ENCODE measurements around the gene ST3GAL2. TPM values are rescaled to one million over a fixed set of nuclear protein-coding genes. Genes with fewer than 3 reads are reported as not detected.
"Not testable (repeated sequence)": the region's sequence is repeated elsewhere in the genome, so short reads cannot be mapped to it uniquely, and the experiment has no call there.

ST3GAL2 gene
- total RNA-seq, 1 donor from 2014 or later: 35.6 TPM

GRCh38 chr16:70342016-70342415, 96.9 kb downstream of the ST3GAL2 start:
- intact Hi-C loops (cut with micrococcal nuclease): no loop called here
- H3K27me3 Mint-ChIP-seq (ENCODE audit: insufficient read depth): no peaks in the 10 kb centered on the region
- no peak for DNase-seq (ENCODE audit: low spot score)
- H3K36me3 Mint-ChIP-seq (ENCODE audit: low read depth): peaks cover 2% of the 10 kb centered on the region
- no peak overlapping the region for H3K27ac Mint-ChIP-seq
- H3K4me3 Mint-ChIP-seq: no peak overlapping the region
- H3K4me1 Mint-ChIP-seq (ENCODE audit: low read depth): peaks cover 5% of the 10 kb centered on the region
- no peaks in the 10 kb centered on the region for H3K9me3 Mint-ChIP-seq

GRCh38 chr16:70341600-70341999, 97.3 kb downstream of the ST3GAL2 start:
- Mint-ChIP-seq H3K9me3 (no peaks in the 10 kb centered on the region), H3K27me3 (ENCODE audit: insufficient read depth) (no peaks in the 10 kb centered on the region), H3K4me1 (ENCODE audit: low read depth) (peaks cover 5% of the 10 kb centered on the region), H3K36me3 (ENCODE audit: low read depth) (peaks cover 1% of the 10 kb centered on the region), H3K4me3 (no peak overlapping the region), H3K27ac (no peak overlapping the region)
- no peak for DNase-seq (ENCODE audit: low spot score)
- intact Hi-C loops (cut with micrococcal nuclease): no loop called here

- DNase-seq (ENCODE audit: low spot score): no peak
- Mint-ChIP-seq H3K4me1 (ENCODE audit: low read depth) (no peaks in the 10 kb centered on the region), H3K27ac (no peak overlapping the region), H3K36me3 (ENCODE audit: low read depth) (peaks cover 15% of the 10 kb centered on the region), H3K4me3 (no peak overlapping the region), H3K27me3 (ENCODE audit: insufficient read depth) (no peaks in the 10 kb centered on the region), H3K9me3 (no peaks in the 10 kb centered on the region)
- intact Hi-C loops (cut with micrococcal nuclease): no loop called here
Observed at GRCh38 chr16:70337814-70338213, 101.1 kb downstream of the ST3GAL2 start.

DNA sequence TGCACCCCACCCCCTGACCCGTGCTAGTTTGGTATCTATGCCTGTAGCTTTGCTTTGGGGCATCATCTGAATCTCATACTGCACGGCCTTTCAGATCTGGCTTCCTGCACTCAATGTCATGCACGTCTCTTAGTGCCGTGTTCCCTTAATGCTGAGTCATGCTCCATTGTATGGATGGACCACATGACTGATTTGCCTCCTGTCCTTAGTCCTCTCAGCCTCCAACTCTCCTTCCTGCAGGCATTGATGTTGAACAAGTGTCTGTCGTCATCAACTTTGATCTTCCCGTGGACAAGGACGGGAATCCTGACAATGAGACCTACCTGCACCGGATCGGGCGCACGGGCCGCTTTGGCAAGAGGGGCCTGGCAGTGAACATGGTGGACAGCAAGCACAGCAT, 106.2 kb downstream of the ST3GAL2 start:
- H3K36me3 Mint-ChIP-seq (ENCODE audit: low read depth): peaks cover 18% of the 10 kb centered on the region
- H3K9me3 Mint-ChIP-seq; intact Hi-C loops (cut with micrococcal nuclease); H3K4me1 Mint-ChIP-seq (ENCODE audit: low read depth); H3K4me3 Mint-ChIP-seq; H3K27me3 Mint-ChIP-seq (ENCODE audit: insufficient read depth); H3K27ac Mint-ChIP-seq; DNase-seq (ENCODE audit: low spot score): not testable (repeated sequence)

- no peak overlapping the region for H3K4me3 Mint-ChIP-seq
- no peak overlapping the region for H3K27ac Mint-ChIP-seq
- intact Hi-C loops (cut with micrococcal nuclease): no loop called here
- H3K4me1 Mint-ChIP-seq (ENCODE audit: low read depth): no peaks in the 10 kb centered on the region
- H3K36me3 Mint-ChIP-seq (ENCODE audit: low read depth): peaks cover 18% of the 10 kb centered on the region
- no peaks in the 10 kb centered on the region for H3K9me3 Mint-ChIP-seq
- no peak for DNase-seq (ENCODE audit: low spot score)
- no peaks in the 10 kb centered on the region for H3K27me3 Mint-ChIP-seq (ENCODE audit: insufficient read depth)
Observed at GRCh38 chr16:70331588-70332358, 107.1 kb downstream of the ST3GAL2 start.

DNA sequence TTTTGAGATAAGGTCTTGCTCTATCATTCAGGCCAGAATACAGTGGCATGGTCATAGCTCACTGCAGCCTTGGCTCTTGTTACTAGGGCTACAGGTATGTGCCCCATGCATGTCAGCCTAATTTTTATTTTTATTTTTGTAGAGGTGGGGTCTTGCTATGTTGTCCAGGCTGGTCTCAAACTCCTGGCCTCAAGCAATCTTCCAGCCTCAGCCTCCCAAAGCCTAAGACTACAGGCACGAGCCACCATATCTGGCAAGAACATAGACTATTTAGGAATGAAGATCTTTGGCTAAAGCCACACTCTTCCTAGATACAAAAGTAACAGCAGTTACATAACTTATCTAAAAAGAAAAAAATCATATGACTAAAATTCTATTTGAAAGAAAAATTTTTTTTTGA, 107.8 kb downstream of the ST3GAL2 start:
- intact Hi-C loops (cut with micrococcal nuclease): no loop called here
- no peaks in the 10 kb centered on the region for H3K4me1 Mint-ChIP-seq (ENCODE audit: low read depth)
- H3K9me3 Mint-ChIP-seq: no peaks in the 10 kb centered on the region
- DNase-seq (ENCODE audit: low spot score): no peak
- peaks cover 16% of the 10 kb centered on the region for H3K36me3 Mint-ChIP-seq (ENCODE audit: low read depth)
- H3K27ac Mint-ChIP-seq: no peak overlapping the region
- no peak overlapping the region for H3K4me3 Mint-ChIP-seq
- no peaks in the 10 kb centered on the region for H3K27me3 Mint-ChIP-seq (ENCODE audit: insufficient read depth)

Other genes starting within 250 kb of the ST3GAL2 start
- 40.5 and 42.1 TPM in 2 replicates for gene EXOSC6, start 187.2 kb downstream of the ST3GAL2 start, total RNA-seq
- 109 and 111 TPM in 2 replicates for gene AARS1, start 149.6 kb downstream of the ST3GAL2 start, total RNA-seq
- gene DDX19B, start 139.9 kb downstream of the ST3GAL2 start, total RNA-seq: 28.0 and 31.2 TPM in 2 replicates
- gene DDX19A, start 92.2 kb downstream of the ST3GAL2 start, total RNA-seq: 66.6 and 70.3 TPM in 2 replicates
- 19.7 and 21.0 TPM in 2 replicates for gene FCSK, start 15.5 kb upstream of the ST3GAL2 start, total RNA-seq
- gene COG4, start 84.5 kb upstream of the ST3GAL2 start, total RNA-seq: 42.5 and 44.1 TPM in 2 replicates
- 532 and 545 TPM in 2 replicates for gene SF3B3, start 84.7 kb upstream of the ST3GAL2 start, total RNA-seq
- not detected in 2 replicates for gene IL34, start 207.5 kb upstream of the ST3GAL2 start, total RNA-seq
- 2.0 and 3.5 TPM in 2 replicates for gene MTSS2, start 247.0 kb upstream of the ST3GAL2 start, total RNA-seq